NCI-H2029 (cell line): ENCODE measurements around the gene BCAS4.
A peak's percentile ranks its signal among the peaks of the same experiment; 100 is the strongest.

Source experiments
- DNase-seq: peaks from one replicate; lab custom pipeline; 2025; lab: John Stamatoyannopoulos, UW

The BCAS4 gene

DNA sequence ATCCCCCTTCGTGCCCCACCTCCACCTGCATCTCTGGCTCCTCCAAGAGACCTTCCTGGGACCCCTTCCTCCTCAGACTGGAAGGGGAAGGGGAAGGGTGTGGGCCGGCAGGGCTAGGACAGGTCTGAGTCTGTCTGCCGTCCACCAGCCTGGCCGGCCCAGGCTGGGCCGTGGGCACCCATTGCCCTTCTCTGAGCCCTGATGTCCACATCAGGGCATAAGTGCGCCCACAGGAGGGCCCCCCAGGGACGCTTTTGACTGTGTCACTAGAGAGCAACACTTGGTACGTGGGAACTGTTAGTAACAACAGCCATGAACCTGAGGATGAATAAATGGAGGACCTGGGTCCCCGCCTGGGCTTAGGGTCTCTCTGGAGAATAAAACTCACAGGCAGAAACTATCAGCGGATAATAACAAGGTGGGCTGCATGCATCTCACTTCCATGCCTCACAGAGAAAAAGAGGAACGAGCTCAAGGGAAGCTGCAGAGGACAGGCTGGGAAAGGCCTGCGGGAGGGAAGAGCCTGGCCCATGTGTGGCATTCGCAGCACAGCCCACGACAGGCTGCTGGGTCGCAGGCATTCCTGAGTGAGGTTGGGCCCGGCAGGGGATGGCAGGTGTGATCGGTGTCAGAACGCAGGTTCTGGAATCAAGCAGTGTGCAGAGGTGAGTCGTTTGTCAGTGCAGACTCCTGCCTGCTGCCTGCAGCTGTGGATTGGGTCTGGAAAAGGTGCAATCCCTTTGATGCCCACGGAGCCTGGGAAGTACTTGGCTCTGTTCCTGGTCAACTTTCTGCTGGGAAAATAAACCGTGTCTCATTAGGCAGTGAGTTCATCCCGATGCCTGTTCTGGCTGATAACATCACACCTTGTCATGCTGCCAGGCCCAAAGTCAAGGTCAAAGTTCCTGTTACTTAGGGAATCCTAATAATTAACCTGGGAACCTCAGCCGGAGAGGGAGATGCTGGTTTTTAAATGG, 60.9 kb downstream of the BCAS4 start:
- no peak for DNase-seq

DNA sequence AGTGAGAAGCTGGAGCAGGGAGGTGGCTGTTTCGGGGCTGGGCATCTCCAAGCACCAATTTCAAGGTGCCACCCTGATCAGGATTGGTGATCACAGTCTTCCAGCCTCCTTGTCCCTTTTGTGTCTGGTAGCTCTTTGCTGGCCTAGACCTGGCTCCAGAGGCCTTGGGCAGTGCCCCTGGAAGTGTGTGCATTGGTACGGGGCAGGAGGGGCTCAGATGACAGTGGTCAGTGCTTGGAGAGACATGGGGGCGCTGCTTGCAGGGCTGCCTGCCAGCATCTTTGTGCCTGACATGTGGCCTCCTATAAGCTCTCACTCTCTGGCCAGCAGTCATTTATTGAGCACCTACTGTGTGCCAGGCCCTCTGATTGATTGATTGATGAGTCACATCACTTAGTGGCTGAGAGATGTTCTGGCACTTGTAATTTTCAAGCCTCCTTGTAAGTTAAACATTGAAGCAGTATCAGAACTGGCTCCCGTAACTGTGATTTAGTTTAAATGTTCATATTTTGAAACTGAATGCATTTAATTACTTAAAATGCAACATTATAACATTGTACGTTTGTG, 61.7 kb downstream of the BCAS4 start:
- DNase-seq: no peak

DNA sequence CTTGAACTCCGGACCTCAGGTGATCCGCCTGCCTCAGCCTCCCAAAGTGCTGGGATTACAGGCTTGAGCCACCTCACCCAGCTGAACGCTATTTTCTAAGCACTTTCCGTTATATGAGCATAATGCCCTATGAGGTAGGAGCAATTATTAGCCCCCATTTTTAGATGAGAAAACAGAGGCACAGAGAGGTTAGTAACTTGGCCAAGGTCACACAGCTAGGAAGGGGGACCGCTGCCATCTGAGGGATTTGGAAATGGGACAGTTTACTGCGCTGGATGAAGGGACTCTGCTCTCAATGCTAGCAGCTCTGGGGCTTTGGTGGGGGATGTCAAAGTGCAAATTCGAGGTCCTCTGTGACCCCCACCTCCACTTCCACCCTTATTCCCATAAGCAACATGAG, 62.5 kb downstream of the BCAS4 start:
- no peak for DNase-seq

DNA sequence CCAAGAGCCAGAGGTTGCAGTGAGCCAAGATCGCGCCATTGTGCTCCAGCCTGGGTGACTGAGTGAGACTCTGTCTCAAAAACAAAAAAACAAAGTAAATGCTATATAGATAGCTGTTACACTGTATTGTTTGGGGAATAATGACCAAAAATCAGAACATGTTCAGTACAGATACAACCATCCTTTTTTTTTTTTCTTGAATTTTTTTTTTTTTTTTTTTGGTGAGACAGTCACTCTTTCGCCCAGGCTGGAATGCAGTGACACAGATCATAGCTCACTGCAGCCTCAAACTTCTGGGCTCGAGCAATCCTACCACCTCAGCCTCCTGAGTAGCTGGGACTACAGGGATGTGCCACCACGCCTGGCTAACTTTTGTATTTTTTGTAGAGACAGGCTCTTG, 63.7 kb downstream of the BCAS4 start:
- no peak for DNase-seq

DNA sequence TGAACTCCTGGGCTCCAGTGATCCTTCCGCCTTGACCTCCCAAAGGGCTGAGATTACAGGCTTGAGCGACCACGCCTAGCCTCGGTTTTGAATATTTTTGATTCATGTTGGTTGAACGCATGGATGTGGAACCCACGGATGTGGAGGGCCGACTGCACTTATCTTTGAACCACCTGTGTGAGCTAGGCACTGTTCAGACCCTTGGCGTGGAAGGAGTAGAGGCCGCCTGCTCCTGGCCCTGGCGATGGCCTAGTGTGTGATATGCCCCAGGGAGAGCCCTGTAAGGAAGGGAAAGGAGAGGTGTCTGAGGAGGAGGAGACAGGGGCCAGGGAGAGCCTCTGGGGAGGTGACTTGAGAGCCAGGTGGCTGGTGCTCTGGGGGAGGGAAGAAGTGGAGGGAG, 64.3 kb downstream of the BCAS4 start:
- DNase-seq: no peak

DNA sequence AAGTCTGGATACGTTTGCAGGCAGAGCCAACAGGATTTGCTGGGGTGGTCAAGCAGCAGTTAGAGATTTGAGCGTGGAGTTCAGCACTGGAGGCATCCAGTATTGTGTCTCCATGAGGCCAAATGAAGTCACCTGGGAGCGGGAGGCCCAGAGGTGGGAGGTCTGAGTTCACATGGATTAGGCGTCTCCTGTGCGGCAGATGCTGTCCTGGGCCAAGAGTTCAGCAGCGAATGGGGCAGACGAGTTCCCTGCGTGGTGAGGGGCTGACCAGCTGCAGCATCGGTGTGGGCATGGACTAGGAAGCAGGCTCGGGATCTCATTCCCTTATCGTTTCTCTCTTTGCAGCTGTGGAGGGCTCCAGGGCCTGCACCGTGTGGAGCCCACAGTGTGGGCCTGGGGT, 66.2 kb downstream of the BCAS4 start:
- no peak for DNase-seq

DNA sequence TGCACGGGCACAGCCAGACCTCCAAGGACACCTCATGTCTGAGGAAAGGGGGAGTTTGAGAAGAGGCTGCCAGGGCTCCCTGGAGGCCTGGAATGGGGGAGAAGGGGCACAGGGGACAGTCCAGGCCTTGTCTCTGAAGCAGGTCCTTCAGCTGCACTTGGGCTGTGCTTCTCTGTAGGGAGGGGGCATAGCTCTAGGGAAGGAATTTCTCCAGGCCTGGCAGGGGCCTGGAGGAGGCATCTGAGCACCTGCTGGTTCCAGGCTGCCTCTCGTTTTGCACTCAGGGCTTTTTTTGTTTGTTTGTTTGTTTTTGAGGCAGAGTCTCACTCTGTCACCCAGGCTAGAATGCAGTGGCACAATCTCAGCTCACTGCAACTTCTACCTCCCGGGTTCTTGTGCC, 67.7 kb downstream of the BCAS4 start:
- no peak for DNase-seq

DNA sequence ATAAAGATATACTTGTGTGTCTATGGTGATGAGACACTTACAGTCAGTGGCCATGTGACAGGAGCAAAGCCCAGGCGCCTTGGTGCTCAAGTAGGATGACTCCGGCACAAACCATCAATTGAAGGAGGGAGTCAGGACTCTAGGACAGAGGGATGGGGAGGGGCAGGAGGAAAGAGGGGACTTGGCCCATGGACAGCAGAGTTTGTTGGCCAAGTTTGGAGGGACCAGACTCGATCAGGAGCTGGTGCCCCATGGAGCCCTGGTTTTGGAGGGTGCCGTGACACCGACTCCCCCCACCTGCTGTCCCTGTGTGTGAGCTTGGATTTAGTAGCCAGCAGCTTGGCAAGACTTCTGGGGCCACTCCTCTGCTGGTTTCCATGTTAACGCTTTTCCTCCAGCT, 70.3 kb downstream of the BCAS4 start:
- no peak for DNase-seq

DNA sequence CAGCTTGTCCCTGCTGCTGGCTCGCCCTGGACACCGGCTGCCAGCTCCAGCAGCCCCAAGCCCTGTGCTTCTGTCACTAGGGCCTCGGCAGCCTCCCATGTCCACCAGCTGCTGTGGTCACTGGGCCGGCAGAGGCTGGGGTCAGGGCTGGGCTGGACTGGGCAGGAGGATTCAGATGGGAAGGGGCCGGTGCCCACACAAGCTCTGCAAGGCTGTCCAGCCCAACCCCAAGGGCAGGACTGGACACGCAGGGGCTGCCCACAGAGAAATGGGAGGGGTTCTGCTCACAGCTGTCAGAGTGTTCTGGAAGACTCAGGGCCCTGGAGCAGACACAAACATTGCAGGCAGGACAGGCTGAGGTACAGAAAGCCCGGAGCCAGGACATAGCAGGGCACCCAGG, 70.7 kb downstream of the BCAS4 start:
- DNase-seq: no peak

DNA sequence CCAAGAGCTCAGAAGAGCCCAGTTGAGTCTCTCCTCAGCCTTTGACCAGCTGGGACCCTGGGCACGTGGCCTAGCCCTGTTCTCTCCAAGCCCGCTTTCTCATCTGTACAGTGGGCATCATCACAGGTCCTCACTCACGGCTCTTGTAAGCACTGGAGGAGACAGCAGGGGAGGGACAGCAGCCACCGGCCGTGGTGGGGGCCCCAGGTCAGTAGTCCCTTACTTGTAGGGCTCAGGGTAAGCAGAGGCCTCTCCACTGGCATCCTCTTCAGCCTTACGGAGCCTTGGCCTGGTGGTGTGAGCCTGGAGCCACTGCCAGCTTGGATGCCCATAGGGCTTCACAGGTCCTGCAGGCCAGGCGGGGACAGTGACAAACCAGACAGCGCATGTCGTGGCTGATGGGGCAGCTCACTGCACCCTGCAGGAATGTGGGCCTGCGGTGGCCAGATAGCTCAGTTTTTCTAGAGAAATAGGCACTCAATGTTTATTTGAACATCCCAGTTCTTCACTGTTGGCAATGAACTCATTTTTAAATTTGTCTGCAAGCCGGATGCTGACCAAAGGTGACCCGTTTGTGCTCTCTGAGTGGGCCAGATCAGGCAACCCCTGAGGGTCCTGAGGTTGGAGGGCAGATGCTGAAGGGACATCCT, 71.3 kb downstream of the BCAS4 start:
- DNase-seq: no peak

DNA sequence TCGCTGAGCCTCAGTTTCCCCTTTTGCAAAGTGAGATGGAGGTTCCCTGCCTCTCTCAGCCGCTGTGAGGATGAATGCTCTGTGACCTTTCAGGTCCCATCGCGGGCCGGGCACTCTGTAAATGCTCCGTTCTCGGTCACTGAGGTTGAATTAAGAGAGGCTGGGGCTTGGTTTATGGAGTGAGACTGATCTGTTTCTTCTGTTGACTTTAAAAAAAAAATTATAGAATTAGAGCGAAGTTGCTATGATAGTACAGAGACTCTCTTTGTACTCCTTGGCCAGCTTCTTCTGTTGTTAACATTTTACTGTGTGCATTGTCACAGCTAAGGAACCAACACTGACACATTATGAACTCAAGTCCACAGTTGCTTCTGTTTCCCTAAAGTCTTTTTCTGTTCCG, 72.0 kb downstream of the BCAS4 start:
- DNase-seq: no peak

DNA sequence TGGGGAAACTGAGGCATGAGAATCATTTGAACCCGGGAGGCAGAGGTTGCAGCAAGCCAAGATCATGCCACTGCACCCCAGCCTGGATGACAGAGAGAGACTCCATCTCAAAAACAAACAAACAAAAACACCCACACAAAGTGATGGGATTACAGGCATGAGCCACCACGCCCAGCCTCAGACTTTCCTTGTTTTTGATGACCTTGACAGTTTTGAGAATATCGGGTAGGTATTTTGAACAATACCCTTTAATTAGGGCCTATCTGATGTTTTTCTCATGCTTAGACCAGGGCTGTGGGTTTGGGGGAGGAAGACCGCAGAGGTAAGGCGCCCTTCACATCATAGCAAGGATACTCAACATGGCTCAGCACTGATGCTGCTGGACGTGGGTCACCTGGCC, 72.9 kb downstream of the BCAS4 start:
- DNase-seq: no peak

DNA sequence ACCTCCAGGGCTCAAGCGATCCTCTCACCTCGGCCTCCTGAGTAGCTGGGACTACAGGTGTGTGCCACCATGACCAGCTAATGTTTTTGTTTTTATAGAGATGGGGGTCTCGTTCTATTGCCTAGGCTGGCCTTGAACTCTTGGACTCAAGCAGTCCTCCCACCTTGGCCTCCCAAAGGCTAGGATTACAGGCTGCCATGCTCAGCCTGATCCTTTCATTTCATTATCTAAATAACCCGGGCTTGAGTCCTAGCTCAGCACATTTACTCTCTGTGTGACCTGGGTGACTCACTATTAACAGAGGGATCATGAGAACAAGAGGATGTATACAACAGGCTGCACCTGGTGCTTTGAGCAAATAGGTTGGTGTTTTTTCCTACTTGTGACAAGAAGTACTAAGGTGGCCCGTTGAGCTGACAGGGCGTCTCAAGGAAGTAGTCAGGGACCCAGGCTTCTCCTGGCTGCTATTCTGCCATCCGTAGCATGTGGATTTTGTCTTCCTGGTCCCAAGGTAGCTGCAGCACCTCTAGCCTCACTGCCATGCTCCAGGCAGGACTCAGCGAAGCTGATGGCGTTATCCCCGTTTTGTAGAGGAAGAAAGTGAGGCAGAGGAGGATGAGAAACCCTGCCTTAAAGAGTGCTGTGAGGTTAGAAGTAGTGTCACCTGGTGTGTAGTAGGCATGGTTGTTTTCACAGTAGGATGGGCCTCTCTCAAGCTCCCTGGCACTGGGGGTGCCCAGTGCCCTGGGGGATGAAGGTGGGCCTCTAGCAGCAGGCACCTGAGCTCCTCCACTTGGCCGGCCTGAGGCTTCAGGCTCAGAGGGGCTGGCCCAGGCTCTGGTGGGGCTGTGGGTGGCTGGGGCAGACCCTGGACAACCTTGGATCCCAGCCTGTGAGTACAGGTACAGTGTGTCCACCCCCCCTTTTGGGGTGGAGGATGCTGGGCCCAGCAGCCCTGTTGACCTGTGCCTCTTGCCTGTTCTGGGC, 73.9 kb downstream of the BCAS4 start:
- DNase-seq: peak; percentile 34

DNA sequence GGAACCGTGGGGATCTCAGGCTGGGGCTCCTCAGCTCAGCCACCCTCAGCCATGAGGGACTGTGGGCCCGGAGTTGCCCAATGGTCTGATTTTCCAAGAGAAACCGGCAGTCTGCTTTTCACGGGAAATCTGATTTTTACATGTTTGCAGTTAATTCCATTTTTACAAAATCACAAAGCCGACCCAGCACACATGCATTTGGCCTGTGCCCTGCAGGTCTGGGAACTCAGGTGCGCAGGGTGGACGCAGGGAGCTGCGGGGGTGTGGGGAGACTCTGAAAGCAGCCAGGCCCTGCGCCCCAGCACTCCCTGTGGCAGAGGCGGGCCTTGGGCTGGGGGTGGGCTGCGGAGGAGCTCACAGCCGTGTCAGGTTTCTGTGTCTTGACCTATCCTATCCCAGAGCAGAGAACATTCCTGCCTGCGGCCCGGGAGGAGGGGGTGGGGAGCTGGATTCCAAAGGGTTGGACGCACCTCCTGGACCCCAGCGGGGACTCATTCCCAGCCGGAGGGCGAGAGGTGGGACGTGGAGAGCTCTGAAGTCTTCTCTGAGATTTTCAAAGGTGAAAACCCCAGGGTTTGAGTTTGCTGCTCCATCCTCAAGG, 75.8 kb downstream of the BCAS4 start:
- DNase-seq: no peak

DNA sequence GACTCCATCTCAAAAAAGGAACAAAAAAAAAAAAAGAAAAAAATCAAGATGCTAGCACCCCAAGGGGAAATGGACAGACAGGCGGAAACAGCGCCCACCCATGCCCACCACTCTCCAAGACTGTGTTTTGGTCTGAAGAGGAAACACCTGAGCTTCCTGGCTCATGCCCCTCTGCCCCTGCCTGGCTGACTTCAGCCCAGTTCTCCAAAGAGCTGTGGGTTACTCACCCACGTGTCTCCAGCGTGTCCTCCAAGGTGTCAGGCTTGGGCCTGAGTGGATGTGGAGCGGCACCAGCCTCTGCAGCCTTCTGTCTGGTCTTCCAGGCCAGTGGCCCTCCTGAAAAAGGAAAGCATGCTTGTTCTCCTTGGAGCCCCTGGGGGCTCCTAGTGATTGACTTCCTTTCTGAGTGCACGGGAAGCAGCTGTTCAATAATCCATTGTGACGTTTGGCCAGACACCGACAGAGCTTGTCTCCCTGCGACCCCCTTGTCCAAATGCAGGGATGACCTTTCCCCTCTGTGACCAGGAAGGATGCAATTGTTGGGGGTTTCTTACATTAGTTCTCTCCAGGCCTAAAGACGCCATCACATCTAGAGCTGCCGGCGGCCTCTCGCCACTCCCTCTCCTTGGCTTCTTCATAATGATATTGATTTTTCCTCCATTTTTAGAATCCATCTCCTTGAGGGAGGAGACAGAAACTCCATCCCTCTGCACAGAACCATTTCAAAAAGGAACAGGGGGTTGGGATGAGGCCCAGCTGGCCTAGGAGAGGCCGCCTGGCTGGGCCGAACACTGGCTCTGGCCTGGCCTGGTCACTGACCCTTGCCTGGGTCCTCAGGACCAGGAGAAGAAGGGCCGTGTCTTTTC, 77.9 kb downstream of the BCAS4 start:
- no peak for DNase-seq

DNA sequence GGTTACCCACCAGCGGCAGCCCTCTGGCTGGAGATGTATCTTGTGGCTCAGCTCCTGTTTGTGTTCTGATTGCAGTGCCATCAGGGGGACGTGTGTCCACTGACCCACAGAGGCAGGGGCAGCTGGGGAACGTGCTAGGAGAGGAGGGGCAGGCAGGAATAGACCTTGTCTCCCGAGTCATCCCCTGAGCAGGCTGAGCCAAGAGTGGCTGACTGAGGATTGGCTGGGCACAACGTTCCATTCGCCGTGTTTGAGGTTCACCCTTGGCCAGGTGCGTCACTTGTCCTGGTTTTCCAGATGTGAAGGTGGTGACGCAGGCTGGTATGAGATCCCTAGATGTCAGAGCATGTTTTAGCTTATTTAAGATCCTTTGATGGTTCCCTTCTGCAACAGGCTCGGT, 78.7 kb downstream of the BCAS4 start:
- no peak for DNase-seq

DNA sequence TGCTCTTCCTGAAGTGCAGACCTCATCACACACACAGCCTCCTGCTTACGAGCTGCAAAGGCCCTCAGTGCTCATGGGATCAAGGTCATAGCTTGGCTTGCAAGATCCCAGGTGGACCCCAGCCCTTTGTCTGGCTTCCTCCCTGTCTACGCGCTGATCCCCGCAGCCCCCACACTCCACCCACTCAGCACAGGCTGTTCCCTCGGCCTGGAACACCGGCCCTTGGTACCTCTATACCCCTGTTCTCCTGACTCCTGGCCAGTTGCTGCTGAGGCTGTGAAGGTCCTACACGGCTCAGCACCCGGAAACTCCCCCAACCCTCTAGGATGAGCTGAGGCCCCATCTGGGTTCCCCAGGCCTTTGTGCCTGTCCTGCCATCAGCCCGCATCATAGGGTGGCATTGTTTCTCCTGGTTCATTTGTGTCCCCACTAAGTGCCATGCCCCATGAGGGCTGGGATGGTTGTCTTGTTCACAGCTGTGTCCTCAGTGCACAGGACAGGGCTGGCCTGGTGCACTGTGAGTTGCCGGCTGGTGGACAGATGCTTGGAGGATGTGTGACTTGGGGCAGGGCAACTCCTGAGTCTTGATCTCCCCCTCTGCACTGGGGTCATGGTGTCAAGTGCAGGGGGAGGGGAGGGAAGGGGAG, 79.4 kb downstream of the BCAS4 start:
- DNase-seq: no peak

DNA sequence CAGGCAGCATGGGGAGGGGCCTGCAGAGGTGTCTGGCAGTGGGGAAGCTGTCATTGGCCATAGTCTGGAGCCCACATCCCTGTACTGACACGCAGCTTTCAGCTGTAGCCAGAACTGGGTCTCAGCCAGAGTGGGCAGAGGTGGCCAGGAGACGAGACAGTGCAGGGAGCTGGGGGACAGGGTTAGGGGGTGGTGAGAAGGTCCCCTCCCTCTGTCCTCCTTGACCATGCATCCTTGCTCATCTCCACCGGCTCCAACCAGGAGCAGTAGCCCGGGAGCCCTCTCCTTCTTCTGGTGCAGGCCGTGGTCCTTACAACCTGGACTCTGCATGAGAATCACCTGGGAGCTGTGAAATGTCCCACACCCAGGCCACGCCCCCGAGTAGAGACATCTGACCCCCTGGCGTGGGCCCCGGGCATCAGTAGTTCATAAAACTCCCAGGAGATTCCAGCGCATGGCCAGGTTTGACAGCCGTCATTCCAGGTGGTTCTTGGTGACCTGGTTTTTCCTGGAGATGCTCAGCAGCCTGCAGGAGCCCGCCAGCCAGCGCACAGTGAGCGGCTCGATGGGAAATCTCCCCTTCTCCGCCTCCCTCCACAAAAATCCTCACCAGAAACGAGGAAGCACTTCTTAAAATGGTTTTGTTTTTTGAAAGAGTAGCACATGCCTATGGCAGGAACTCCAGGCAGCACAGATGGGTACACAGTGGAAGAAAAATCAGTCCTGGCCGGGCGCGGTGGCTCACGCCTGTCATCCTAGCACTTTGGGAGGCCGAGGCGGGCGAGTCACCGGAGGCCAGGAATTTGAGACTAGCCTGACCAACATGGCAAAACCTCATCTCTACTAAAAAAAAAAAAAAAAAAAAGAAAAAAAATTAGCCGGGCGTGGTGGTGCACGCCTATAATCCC, 80.2 kb downstream of the BCAS4 start:
- DNase-seq: no peak
